Activated T-helper 17 cell treated with anti-CD3 and anti-CD28 coated beads, Interleukin-2, amount 50 U/mL, for 72 hours (primary cell): ENCODE results near the gene CRHR2. TPM values are rescaled to one million over a fixed set of nuclear protein-coding genes. Genes with fewer than 3 reads are reported as not detected.
"Not testable (repeated sequence)": the region's sequence is repeated elsewhere in the genome, so short reads cannot be mapped to it uniquely, and the experiment has no call there.

ENCODE experiments used
- ATAC-seq: fragments of 150-1000 bp; cut with Tn5 transposase; replicated peaks from 2 replicates; pipeline ENCODE4 v1.10.0; 2021; ENCODE audit warnings: mild to moderate bottlenecking, moderate library complexity
- H3K27ac Mint-ChIP-seq: one replicate; pipeline ENCODE4 v1.8.0; 2022; ENCODE audit warnings: mixed read lengths
- H3K27me3 Mint-ChIP-seq: one replicate; pipeline ENCODE4 v1.8.0; 2022; ENCODE audit warnings: mixed read lengths
- H3K36me3 Mint-ChIP-seq: one replicate; pipeline ENCODE4 v1.8.0; 2022; ENCODE audit warnings: low read depth, mild to moderate bottlenecking, mixed read lengths
- H3K4me1 Mint-ChIP-seq: one replicate; pipeline ENCODE4 v1.8.0; 2022; ENCODE audit warnings: mixed read lengths
- H3K4me3 Mint-ChIP-seq: one replicate; pipeline ENCODE4 v1.8.0; 2022; ENCODE audit warnings: mild to moderate bottlenecking, mixed read lengths
- H3K9me3 Mint-ChIP-seq: one replicate; pipeline ENCODE4 v1.8.0; 2022; ENCODE audit warnings: mixed read lengths
- total RNA-seq, 2 donors: library from RNA; stranded (reverse); gene quantifications; one replicate each; pipeline ENCODE4 v1.2.3, GENCODE V29; 2022

Gene CRHR2
- total RNA-seq, 2 donors from 2014 or later = not detected

- ATAC-seq = no peak
Measured at GRCh38 chr7:30647589-30648364, 34.5 kb downstream of the CRHR2 start.

GRCh38 chr7:30646154-30646553, 36.1 kb downstream of the CRHR2 start:
- ATAC-seq = no peak
- Mint-ChIP-seq H3K27me3 (no peaks in the 10 kb centered on the region), H3K4me1 (no peaks in the 10 kb centered on the region), H3K27ac (no peak overlapping the region), H3K4me3 (no peak overlapping the region), H3K36me3 (peaks cover 29% of the 10 kb centered on the region), H3K9me3 (no peaks in the 10 kb centered on the region)

More at GRCh38 chr7:30647589-30648364, 34.5 kb downstream of the CRHR2 start:
- Mint-ChIP-seq H3K4me1 (no peaks in the 10 kb centered on the region), H3K4me3 (no peak overlapping the region), H3K9me3 (no peaks in the 10 kb centered on the region), H3K27me3 (no peaks in the 10 kb centered on the region), H3K36me3 (peaks cover 25% of the 10 kb centered on the region), H3K27ac (peak overlapping the region; percentile 51)

GRCh38 chr7:30645661-30646060, 36.6 kb downstream of the CRHR2 start:
- no peaks in the 10 kb centered on the region for H3K9me3 Mint-ChIP-seq
- H3K36me3 Mint-ChIP-seq = peaks cover 29% of the 10 kb centered on the region
- no peak overlapping the region for H3K27ac Mint-ChIP-seq
- ATAC-seq = no peak
- H3K27me3 Mint-ChIP-seq = no peaks in the 10 kb centered on the region
- H3K4me3 Mint-ChIP-seq = no peak overlapping the region
- no peaks in the 10 kb centered on the region for H3K4me1 Mint-ChIP-seq

DNA sequence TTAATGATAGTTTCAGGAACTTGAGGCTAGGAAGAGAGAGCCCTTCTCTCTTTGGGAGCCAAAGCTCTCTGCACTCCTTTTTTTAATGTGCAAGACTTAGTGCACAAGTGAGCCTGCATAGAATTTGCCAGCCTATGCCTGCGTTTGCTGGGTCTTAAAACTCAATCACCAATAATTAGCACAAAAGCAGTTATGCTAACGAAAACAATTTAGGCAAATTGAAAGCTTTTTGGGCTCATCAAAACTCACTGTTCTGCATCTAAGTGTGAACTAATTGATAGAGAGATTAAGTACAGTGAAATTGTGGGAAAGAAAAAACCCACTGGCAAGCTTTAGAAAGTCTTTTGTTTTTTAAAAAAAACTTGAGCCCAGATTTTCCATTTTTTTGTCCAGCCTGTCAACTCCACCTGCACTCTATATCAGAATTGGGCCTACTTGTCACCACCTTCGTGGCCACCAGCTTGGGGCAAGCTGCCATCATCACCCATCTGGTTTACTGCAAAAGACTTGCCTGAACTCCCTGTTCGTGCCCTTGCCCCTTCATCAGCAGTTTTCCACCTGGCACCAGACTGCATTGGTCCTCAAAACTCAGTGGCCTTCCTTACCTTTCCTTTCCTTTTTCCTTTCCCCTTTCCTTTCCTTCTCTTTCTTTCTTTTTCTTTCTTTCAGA, 37.8 kb downstream of the CRHR2 start:
- no peaks in the 10 kb centered on the region for H3K27me3 Mint-ChIP-seq
- H3K9me3 Mint-ChIP-seq = no peaks in the 10 kb centered on the region
- no peak overlapping the region for H3K4me3 Mint-ChIP-seq
- no peaks in the 10 kb centered on the region for H3K4me1 Mint-ChIP-seq
- ATAC-seq = no peak
- H3K27ac Mint-ChIP-seq = no peak overlapping the region
- peaks cover 29% of the 10 kb centered on the region for H3K36me3 Mint-ChIP-seq

GRCh38 chr7:30642789-30643188, 39.5 kb downstream of the CRHR2 start:
- Mint-ChIP-seq H3K4me1 (no peaks in the 10 kb centered on the region), H3K4me3 (no peak overlapping the region), H3K27ac (no peak overlapping the region), H3K9me3 (no peaks in the 10 kb centered on the region), H3K36me3 (peaks cover 29% of the 10 kb centered on the region), H3K27me3 (no peaks in the 10 kb centered on the region)
- ATAC-seq = no peak

- H3K4me3 Mint-ChIP-seq, H3K4me1 Mint-ChIP-seq, H3K9me3 Mint-ChIP-seq, H3K27me3 Mint-ChIP-seq, ATAC-seq, H3K27ac Mint-ChIP-seq: not testable (repeated sequence)
- peaks cover 29% of the 10 kb centered on the region for H3K36me3 Mint-ChIP-seq
Measured at GRCh38 chr7:30642322-30642721, 39.9 kb downstream of the CRHR2 start.

- ATAC-seq = no peak
- Mint-ChIP-seq H3K9me3 (no peaks in the 10 kb centered on the region), H3K27me3 (no peaks in the 10 kb centered on the region), H3K36me3 (peaks cover 55% of the 10 kb centered on the region), H3K27ac (no peak overlapping the region), H3K4me1 (no peaks in the 10 kb centered on the region), H3K4me3 (no peak overlapping the region)
Measured at GRCh38 chr7:30635798-30636197, 46.5 kb downstream of the CRHR2 start.

DNA sequence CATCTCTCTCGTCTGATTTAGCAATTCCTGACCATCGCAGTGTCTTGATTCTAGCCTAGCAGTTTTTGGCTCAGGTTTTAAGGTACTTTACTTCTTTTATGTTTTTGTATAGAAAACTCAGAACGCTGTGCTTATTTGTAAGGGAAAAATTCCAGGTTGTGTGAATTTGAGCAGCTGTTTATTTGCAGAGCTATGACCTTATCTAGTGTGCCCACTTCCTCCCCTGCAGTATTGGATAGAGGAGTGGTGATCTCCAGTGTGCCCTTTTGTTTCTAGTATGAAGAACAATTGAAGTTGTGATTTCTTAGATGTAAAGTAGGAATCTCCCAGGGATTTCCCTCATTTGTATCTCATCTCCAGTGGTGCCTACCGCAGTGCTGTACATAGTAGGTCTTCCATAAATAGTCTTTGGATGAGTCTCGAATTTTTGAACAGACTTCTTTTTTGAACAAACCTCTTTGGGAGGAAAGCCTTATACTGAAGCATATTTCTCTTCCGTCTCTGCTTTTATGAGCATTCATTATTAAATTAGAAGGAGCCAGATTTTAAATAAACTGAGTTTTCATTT, 47.5 kb downstream of the CRHR2 start:
- no peak overlapping the region for H3K27ac Mint-ChIP-seq
- H3K4me1 Mint-ChIP-seq = no peaks in the 10 kb centered on the region
- H3K27me3 Mint-ChIP-seq = no peaks in the 10 kb centered on the region
- H3K4me3 Mint-ChIP-seq = no peak overlapping the region
- H3K9me3 Mint-ChIP-seq = no peaks in the 10 kb centered on the region
- no peak for ATAC-seq
- H3K36me3 Mint-ChIP-seq = peaks cover 65% of the 10 kb centered on the region

GRCh38 chr7:30634193-30634626, 48.0 kb downstream of the CRHR2 start:
- Mint-ChIP-seq H3K4me3 (no peak overlapping the region), H3K27me3 (no peaks in the 10 kb centered on the region), H3K36me3 (peaks cover 70% of the 10 kb centered on the region), H3K9me3 (no peaks in the 10 kb centered on the region), H3K4me1 (no peaks in the 10 kb centered on the region), H3K27ac (no peak overlapping the region)
- no peak for ATAC-seq

DNA sequence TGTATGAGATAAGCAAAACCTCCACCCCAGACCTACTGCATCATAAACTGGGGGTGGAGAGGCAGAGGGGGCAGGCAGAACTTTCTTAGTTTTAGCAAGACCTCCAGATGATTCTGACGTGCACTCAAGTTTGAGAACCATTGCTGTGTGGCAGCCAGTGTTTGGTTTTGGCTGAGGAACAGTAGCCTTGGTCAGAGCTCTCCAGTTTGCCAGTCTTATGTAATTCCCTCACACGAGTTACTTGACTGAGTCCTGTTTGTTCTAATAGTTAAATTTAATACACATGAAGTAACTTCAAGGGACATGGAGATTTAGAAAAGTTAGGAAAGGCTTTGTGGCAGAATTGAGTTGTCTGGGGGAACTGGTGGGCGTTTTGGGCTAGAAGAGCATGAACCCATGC, 49.0 kb downstream of the CRHR2 start:
- Mint-ChIP-seq H3K27me3 (no peaks in the 10 kb centered on the region), H3K36me3 (peaks cover 80% of the 10 kb centered on the region), H3K4me1 (peaks cover 5% of the 10 kb centered on the region), H3K27ac (peak overlapping the region; percentile 1), H3K9me3 (no peaks in the 10 kb centered on the region), H3K4me3 (no peak overlapping the region)
- no peak for ATAC-seq

DNA sequence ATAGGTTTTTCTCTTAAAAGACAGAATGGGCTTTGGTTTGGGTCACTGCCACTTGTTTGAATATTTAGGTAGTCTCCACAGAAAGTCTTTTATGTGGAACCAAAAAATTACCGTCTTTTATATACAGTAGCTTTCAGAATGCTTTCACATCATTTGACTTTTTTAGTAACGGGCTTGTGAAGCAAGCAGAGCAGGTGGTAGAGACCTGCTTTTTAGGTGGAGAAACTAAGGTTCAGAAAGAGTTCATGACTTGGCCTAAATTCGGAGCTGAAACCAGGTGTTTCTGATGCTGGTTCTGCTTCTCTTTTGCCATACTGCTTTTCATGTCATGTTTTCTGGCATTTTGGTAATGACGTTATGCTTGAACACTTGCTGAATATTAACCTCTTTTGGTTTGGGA, 51.3 kb downstream of the CRHR2 start:
- H3K36me3 Mint-ChIP-seq = peaks cover 100% of the 10 kb centered on the region
- H3K4me3 Mint-ChIP-seq = no peak overlapping the region
- no peaks in the 10 kb centered on the region for H3K9me3 Mint-ChIP-seq
- no peaks in the 10 kb centered on the region for H3K27me3 Mint-ChIP-seq
- H3K4me1 Mint-ChIP-seq = peaks cover 12% of the 10 kb centered on the region
- no peak overlapping the region for H3K27ac Mint-ChIP-seq
- no peak for ATAC-seq

DNA sequence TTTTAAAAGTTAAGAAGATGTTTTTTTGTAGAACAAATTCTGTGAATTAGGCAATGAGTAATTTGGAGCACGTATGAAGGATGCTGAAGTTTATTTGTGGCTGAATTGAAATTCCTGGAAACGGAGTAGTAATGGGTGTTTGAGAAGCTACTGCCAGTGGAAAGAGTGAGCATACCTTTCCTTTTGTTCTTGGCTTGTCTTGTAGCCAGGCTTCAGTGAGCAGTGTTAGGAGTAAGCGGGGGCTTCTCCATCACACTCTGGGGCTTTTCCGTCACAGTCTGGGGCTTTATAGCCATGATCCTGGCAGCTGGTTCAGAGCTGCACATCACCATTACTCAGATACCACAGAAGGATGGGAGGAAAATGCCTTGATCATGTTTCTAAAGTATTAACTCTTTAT, 55.2 kb downstream of the CRHR2 start:
- ATAC-seq = peak; percentile 90
- no peaks in the 10 kb centered on the region for H3K9me3 Mint-ChIP-seq
- peak overlapping the region; percentile 87 for H3K27ac Mint-ChIP-seq
- H3K4me1 Mint-ChIP-seq = peaks cover 12% of the 10 kb centered on the region
- peak overlapping the region; percentile 37 for H3K4me3 Mint-ChIP-seq
- H3K36me3 Mint-ChIP-seq = peaks cover 100% of the 10 kb centered on the region
- no peaks in the 10 kb centered on the region for H3K27me3 Mint-ChIP-seq

GRCh38 chr7:30625283-30625682, 57.0 kb downstream of the CRHR2 start:
- peaks cover 100% of the 10 kb centered on the region for H3K36me3 Mint-ChIP-seq
- H3K4me3 Mint-ChIP-seq = no peak overlapping the region
- H3K27me3 Mint-ChIP-seq = no peaks in the 10 kb centered on the region

DNA sequence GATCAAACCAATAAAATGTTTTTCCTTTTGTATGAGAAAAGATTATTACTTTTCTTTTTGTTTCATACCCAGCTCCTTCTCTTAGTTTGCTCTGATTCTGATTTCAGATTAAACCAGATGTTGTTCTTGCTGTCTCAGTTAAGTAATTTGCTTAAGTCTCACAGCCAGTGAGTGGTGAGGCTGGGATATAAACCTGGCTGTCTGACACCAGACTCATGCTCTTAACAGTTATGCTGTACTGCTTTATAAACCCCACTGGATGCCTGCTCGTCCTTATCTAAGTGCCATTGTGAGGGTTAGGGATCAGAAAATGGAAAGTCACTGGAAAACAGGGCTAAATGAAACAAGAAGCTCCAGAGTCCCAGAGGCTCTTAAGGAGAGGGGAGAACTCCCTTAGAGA, 63.3 kb downstream of the CRHR2 start:
- Mint-ChIP-seq H3K27ac (no peak overlapping the region), H3K36me3 (peaks cover 100% of the 10 kb centered on the region)

More at GRCh38 chr7:30625283-30625682, 57.0 kb downstream of the CRHR2 start:
- H3K9me3 Mint-ChIP-seq = no peaks in the 10 kb centered on the region
- H3K4me1 Mint-ChIP-seq = peaks cover 12% of the 10 kb centered on the region
- H3K27ac Mint-ChIP-seq = peak overlapping the region; percentile 81
- ATAC-seq = no peak

More for the DNA sequence above, 63.3 kb downstream of the CRHR2 start:
- no peak overlapping the region for H3K4me3 Mint-ChIP-seq
- H3K4me1 Mint-ChIP-seq = peaks cover 8% of the 10 kb centered on the region
- no peaks in the 10 kb centered on the region for H3K9me3 Mint-ChIP-seq
- H3K27me3 Mint-ChIP-seq = no peaks in the 10 kb centered on the region
- no peak for ATAC-seq
